Adrenal gland (tissue), 12 donors: ENCODE data around the gene NUAK1. TPM values are rescaled to one million over a fixed set of nuclear protein-coding genes. Genes with fewer than 3 reads are reported as not detected.

ENCODE experiments used
- DNase-seq, 7 donors: peaks; one replicate each; pipeline ENCODE4 v3.0.0-alpha.2; 2019 to 2020
- H3K27ac ChIP-seq, 5 donors: fragments of 200-600 bp; sonication (generic) in 4 of 5; 1 replicate in 3 of 5; 2 replicates in 2 of 5; pipeline versions ENCODE4 v1.5.1 to v1.8.0; 2016 to 2020; ENCODE audit warnings: mild to moderate bottlenecking in 1 of 5
- H3K27me3 ChIP-seq: fragments of 200-600 bp; 2 replicates; pipeline ENCODE4 v1.8.0; 2021
- H3K36me3 ChIP-seq, 2 donors: fragments of 200-600 bp; replicated peaks in 1 of 2; 1 replicate in 1 of 2; 2 replicates in 1 of 2; pipeline versions ENCODE4 v1.5.1 to v1.8.0; 2018 to 2022
- H3K4me1 ChIP-seq, 2 donors: fragments of 200-600 bp; replicated peaks in 1 of 2; 1 replicate in 1 of 2; 2 replicates in 1 of 2; pipeline versions ENCODE4 v1.5.1 to v1.8.0; 2018 to 2021
- H3K4me3 ChIP-seq, 4 donors: fragments of 200-600 bp; sonication (generic) in 3 of 4; one replicate each; pipeline ENCODE4 v1.5.1; 2016 to 2018
- H3K9me3 ChIP-seq, 3 donors: fragments of 200-600 bp; sonication (generic) in 1 of 3; replicated peaks in 1 of 3; 1 replicate in 2 of 3; 2 replicates in 1 of 3; pipeline versions ENCODE4 v1.5.1 to v1.8.0; 2016 to 2021
- POLR2A ChIP-seq, 2 donors: fragments of 450-650 bp; IDR thresholded peaks; one replicate each; pipeline ENCODE4 v1.6.1; 2017; ENCODE audit warnings: antibody characterized with exemption in 2 of 2, mild to moderate bottlenecking in 2 of 2, moderate library complexity in 1 of 2
- WGBS, 4 donors: extraction: QIAGEN DNeasy Blood & Tissue Kit in 2 of 4; methylation state at CpG; one replicate each; pipeline versions ENCODE4 v1.1.5 to v1.1.7; 2013 to 2017; 5-methylcytosine and 5-hydroxymethylcytosine counted together
- intact Hi-C, 2 donors: fragments of 100-400 bp; cut with DNase I; formaldehyde crosslinking; loops; one replicate each; pipeline versions ENCODE4 v1.14.1 to v1.15.0; 2022 to 2023
- polyA plus RNA-seq, 3 donors: library from polyadenylated mRNA; stranded (reverse); fragments of 200-250 nt in 2 of 3; fragments of 350-450 nt in 1 of 3; fragmentation: Illumina TruSeq in 1 of 3; extraction: RNeasy Lipid Tissue Mini Kit (QIAGEN cat#74804) in 1 of 3; gene quantifications; one replicate each; pipeline ENCODE4 v1.2.3, GENCODE V29; 2013 to 2014
- total RNA-seq, 9 donors: library from RNA; depleted of rRNA in 4 of 9; stranded (reverse); fragments of >200 nt in 4 of 9; fragments of 120-200 nt in 1 of 9; fragmentation: NEBNext Ultra II Directional in 1 of 9; extraction: Animal tissue kit (Norgen Biotek cat#: 25700) in 1 of 9; gene quantifications; one replicate each; pipeline versions ENCODE4 v1.1.0 to v1.2.4, GENCODE V29; 2013 to 2023
- TF ChIP-seq, protein P1 (sequence below), 6 experiments: fragments of 450-650 bp in 4 of 6; fragments of 200-600 bp in 2 of 6; sonication (generic) in 1 of 6; IDR thresholded peaks; 1 replicate in 5 of 6; 2 replicates in 1 of 6; pipeline versions ENCODE4 v1.5.1 to v1.8.0; 2016 to 2021; ENCODE audit warnings: antibody characterized with exemption in 6 of 6, mild to moderate bottlenecking in 2 of 6, moderate library complexity in 1 of 6
- donor health status: healthy with polysubstance abuse.
- donor health status: Bipolar disorder and iron deficiency.
- donor health status: DM: yes; HTN: yes; CAD: no.
- donor health status: DM: no; HTN: no; CAD: no.
- donor health status: DM: no; HTN: no; CAD: no.
- donor health status: DM: yes; HTN: yes; CAD: no.

Gene NUAK1
- total and polyA plus RNA-seq, 12 donors, result 2.4 to 15.1 (median 8.4) TPM

DNA sequence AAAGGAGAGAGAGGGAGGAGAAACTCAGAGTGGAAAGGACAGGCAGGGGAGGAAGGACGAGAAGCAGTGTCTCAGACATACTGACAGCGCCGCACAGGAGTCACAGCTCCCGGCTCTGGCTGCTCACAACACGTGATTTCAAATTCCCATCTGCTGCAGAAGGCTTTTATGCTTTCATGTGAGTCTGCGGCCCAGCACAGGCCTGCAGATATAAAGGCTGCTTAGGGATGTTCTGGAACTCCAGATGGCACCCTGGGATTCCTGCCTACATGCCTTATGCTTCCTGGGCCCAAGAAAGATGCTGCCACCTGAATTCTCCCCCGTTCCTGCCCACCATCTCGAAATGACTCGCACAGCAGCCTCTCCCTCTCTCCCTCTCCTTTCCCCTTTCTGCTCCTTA lies 89.6 kb downstream of the NUAK1 start:
- no peaks in the 10 kb centered on the region for H3K36me3 ChIP-seq
- WGBS, 4 donors, result 82 to 97% (median 89%) methylated on average over 9 of the region's 9 CpGs
- no peak overlapping the region for H3K4me3 ChIP-seq
- no peaks in the 10 kb centered on the region for H3K9me3 ChIP-seq
- no peak overlapping the region for H3K27ac ChIP-seq
- TF ChIP-seq POLR2A (IDR thresholded peaks at IDR 0.05), result no peak
- TF ChIP-seq, protein P1, sequence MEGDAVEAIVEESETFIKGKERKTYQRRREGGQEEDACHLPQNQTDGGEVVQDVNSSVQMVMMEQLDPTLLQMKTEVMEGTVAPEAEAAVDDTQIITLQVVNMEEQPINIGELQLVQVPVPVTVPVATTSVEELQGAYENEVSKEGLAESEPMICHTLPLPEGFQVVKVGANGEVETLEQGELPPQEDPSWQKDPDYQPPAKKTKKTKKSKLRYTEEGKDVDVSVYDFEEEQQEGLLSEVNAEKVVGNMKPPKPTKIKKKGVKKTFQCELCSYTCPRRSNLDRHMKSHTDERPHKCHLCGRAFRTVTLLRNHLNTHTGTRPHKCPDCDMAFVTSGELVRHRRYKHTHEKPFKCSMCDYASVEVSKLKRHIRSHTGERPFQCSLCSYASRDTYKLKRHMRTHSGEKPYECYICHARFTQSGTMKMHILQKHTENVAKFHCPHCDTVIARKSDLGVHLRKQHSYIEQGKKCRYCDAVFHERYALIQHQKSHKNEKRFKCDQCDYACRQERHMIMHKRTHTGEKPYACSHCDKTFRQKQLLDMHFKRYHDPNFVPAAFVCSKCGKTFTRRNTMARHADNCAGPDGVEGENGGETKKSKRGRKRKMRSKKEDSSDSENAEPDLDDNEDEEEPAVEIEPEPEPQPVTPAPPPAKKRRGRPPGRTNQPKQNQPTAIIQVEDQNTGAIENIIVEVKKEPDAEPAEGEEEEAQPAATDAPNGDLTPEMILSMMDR (IDR thresholded peaks at IDR 0.05), result no peak
- intact Hi-C loops, result no loop called here
- no peaks in the 10 kb centered on the region for H3K27me3 ChIP-seq
- DNase-seq, result no peak
- H3K4me1 ChIP-seq, result no peaks in the 10 kb centered on the region

DNA sequence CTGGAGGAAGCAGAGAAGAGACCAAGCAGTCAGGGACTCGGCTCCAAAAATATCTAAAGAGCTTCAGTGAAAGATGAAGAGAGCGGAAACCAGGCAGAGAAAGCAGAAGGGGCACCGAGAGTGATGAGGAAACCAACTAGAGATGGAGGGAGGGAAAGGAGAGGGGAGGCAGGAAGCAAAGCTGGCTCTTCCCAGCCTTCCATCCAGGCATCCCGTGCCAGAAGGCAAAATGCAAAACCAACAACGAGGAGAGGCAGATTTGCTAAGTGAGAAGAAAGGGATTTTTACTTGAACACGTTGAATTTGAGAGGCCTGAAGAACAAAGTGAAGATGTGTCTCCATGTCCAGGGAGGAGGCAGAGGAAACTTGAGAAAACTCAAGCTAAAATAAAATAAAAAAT lies 90.1 kb downstream of the NUAK1 start:
- H3K4me3 ChIP-seq, result no peak overlapping the region
- 76 to 86% (median 78%) methylated on average over 6 of the region's 6 CpGs for WGBS, 4 donors
- no peak for TF ChIP-seq POLR2A (IDR thresholded peaks at IDR 0.05)
- TF ChIP-seq, protein P1 (IDR thresholded peaks at IDR 0.05), result no peak
- no peaks in the 10 kb centered on the region for H3K36me3 ChIP-seq
- no peak overlapping the region for H3K27ac ChIP-seq
- H3K9me3 ChIP-seq, result no peaks in the 10 kb centered on the region
- H3K27me3 ChIP-seq, result no peaks in the 10 kb centered on the region
- no peak for DNase-seq
- intact Hi-C loops, result no loop called here
- no peaks in the 10 kb centered on the region for H3K4me1 ChIP-seq

DNA sequence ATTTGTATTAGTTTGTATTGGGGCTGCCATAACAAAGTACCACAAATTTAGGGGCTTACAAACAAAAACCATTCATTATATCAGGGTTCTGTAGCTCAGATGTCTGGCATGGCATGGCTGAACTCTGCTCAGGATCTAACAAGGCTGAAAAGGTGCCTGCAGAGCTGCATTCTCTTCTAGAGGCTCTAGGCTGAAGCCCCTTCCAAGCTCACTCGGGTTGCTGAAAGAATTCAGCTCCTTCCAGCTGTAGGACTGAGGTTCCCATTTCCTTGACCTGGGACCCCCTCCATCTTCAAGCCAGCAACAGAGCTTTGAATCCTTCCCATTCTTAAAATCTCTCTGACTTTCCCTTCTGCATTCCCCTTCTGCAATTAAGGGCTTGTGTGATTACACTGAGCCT lies 90.7 kb downstream of the NUAK1 start:
- no peak for DNase-seq
- H3K36me3 ChIP-seq, result no peaks in the 10 kb centered on the region
- H3K27ac ChIP-seq, result no peak overlapping the region
- no peaks in the 10 kb centered on the region for H3K27me3 ChIP-seq
- intact Hi-C loops, result no loop called here
- no peak for TF ChIP-seq POLR2A (IDR thresholded peaks at IDR 0.05)
- TF ChIP-seq, protein P1 (IDR thresholded peaks at IDR 0.05), result no peak
- no peaks in the 10 kb centered on the region for H3K4me1 ChIP-seq
- 77 to 95% (median 84%) methylated on average over 1 of the region's 1 CpG for WGBS, 4 donors
- H3K4me3 ChIP-seq, result no peak overlapping the region
- H3K9me3 ChIP-seq, result no peaks in the 10 kb centered on the region

DNA sequence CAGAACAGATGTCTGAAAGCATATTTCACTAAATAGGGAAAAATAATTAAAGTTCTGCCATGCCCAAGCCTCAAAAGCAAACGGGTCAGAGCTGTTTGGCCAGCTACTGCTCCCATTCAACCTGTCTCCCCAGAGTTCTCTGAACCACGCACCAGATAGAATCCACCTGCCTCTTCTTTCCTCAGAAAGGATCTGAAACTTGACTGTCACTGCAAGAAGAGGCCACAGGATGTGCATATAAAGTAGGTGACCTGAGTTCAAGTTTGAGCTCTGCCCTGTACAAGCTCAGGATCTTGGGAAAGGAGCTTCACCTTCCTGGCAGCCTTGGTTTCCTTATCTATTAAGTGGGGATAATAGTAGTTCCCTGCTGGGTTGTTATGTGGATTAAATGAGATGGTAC lies 91.8 kb downstream of the NUAK1 start:
- no peak for DNase-seq
- TF ChIP-seq, protein P1 (IDR thresholded peaks at IDR 0.05), result no peak
- no peak for TF ChIP-seq POLR2A (IDR thresholded peaks at IDR 0.05)
- Histone ChIP-seq H3K4me1 (no peaks in the 10 kb centered on the region), H3K27ac (no peak overlapping the region), H3K36me3 (no peaks in the 10 kb centered on the region), H3K9me3 (no peaks in the 10 kb centered on the region), H3K27me3 (no peaks in the 10 kb centered on the region), H3K4me3 (no peak overlapping the region)
- intact Hi-C loops, result no loop called here
- 88 to 100% (median 90%) methylated on average over 2 of the region's 2 CpGs for WGBS, 4 donors
